HL-60 (cell line): Measurements from ENCODE around the gene AHDC1.

ENCODE experiments used
- DNase-seq, 2 experiments: peaks; one replicate each; pipeline ENCODE4 v3.0.0-alpha.2; 2010 to 2020; ENCODE audit warnings: low read depth in 1 of 2, low spot score in 1 of 2
- H3K27ac ChIP-seq: fragments of 250-450 bp; sonication (Bioruptor Pico); replicated peaks from 2 replicates; pipeline ENCODE4 v1.5.1; 2020; ENCODE audit warnings: mild to moderate bottlenecking, moderate library complexity
- H3K27me3 ChIP-seq: fragments of 250-450 bp; sonication (Bioruptor Pico); 2 replicates; pipeline ENCODE4 v1.5.1; 2021; ENCODE audit warnings: mild to moderate bottlenecking, moderate library complexity; ENCODE audit not compliant: insufficient read depth, poor library complexity, severe bottlenecking
- H3K4me3 ChIP-seq: replicated peaks from 2 replicates; pipeline ENCODE4 v1.5.1; 2011; ENCODE audit warnings: mild to moderate bottlenecking, control low read depth, low read length; ENCODE audit not compliant: insufficient read depth
- CTCF ChIP-seq: IDR thresholded peaks from one replicate; pipeline ENCODE4 v1.5.1; 2011; ENCODE audit warnings: low read length, control low read depth, inconsistent platforms; ENCODE audit not compliant: insufficient read depth
- GABPA ChIP-seq: IDR thresholded peaks from 2 replicates; pipeline ENCODE4 v1.6.1; 2012; ENCODE audit warnings: low read depth
- POLR2AphosphoS5 ChIP-seq: IDR thresholded peaks from 2 replicates; pipeline ENCODE4 v1.6.1; 2012; ENCODE audit warnings: low read depth
- REST ChIP-seq: IDR thresholded peaks from 2 replicates; pipeline ENCODE4 v1.6.1; 2012; ENCODE audit warnings: low read depth; ENCODE audit not compliant: insufficient replicate concordance
- SPI1 ChIP-seq: IDR thresholded peaks from 2 replicates; pipeline ENCODE4 v1.6.1; 2012; ENCODE audit warnings: low read depth, mild to moderate bottlenecking, borderline replicate concordance

Gene AHDC1

DNA sequence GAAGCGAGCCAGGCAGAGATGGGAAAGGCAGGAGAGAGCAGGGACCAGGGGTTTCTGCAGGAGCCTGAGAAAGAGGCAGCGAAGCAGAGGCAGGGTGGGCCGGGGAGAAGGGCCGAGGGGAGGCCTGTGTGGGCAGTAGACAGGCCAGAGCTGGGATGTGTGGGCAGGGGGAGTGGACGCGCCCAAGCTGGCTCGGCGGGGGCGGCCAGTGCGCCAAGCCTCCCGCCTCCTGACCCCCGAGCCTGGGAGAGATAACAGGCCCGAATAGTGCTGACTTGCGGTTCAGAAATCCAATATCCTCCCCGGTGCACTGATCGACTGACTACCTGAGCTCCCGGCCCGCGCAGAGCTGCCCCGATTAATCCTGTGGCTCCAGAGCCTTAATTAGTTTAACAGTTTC lies 41.9 kb downstream of the AHDC1 start:
- no peaks in the 10 kb centered on the region for H3K27me3 ChIP-seq
- DNase-seq, result no peak
- no peak for TF ChIP-seq CTCF
- no peak for TF ChIP-seq POLR2AphosphoS5
- TF ChIP-seq GABPA, result no peak
- no peak for TF ChIP-seq REST
- no peak for TF ChIP-seq SPI1
- H3K4me3 ChIP-seq, result no peak overlapping the region
- no peak overlapping the region for H3K27ac ChIP-seq

DNA sequence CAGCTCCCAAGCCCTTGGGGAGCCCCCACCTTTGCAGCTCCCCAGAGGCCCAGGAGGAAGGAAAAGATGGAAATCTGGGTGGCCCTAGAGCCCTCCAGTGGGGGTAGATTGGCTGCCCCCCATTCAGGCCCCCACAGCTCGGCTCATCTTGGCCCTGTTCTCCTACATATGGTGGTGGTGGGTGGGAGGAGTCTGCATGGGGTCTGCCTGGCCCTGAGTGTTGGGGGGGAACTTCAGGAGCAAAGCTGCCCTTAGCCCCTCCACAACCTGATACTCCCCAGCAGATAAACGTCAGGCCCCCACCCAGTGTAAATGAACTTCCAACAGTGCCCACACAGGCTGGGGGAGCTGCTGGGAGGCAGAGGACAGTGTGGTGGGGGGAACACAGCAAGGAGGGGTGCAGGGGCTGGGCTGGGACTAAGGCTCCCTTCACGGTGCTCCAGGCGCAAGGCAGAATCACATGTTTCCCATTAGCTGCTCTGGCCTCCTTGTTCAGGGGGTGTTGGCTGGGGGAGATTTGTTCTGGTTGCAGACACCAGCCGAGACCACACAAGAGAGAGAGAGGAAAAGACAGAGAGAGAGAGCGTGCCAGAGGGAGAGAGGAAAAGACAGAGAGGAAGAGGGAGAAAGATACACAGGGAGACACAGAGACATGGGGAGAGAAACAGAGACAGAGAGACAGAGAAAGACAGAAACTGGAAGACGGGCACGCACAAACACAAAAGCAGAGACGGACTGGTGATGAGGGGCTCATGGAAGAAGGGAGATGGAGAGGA lies 42.6 kb downstream of the AHDC1 start:
- Histone ChIP-seq H3K4me3 (no peak overlapping the region), H3K27ac (no peak overlapping the region), H3K27me3 (no peaks in the 10 kb centered on the region)
- TF ChIP-seq SPI1 (no peak), POLR2AphosphoS5 (no peak)
- no peak for DNase-seq

GRCh38 chr1:27560268-27561123 lies 43.4 kb downstream of the AHDC1 start:
- TF ChIP-seq SPI1 (no peak), CTCF (no peak), POLR2AphosphoS5 (no peak), REST (no peak), GABPA (no peak)
- no peak for DNase-seq
- Histone ChIP-seq H3K27me3 (no peaks in the 10 kb centered on the region), H3K27ac (no peak overlapping the region), H3K4me3 (no peak overlapping the region)

GRCh38 chr1:27559466-27560030 lies 44.4 kb downstream of the AHDC1 start:
- H3K27me3 ChIP-seq, result no peaks in the 10 kb centered on the region
- TF ChIP-seq CTCF, result no peak
- no peak for TF ChIP-seq SPI1
- TF ChIP-seq GABPA, result no peak
- TF ChIP-seq REST, result no peak
- TF ChIP-seq POLR2AphosphoS5, result no peak
- DNase-seq, result no peak
- H3K27ac ChIP-seq, result no peak overlapping the region
- no peak overlapping the region for H3K4me3 ChIP-seq
